GM18873 (cell line): Measurements from ENCODE around the gene PACSIN3.

Source experiments
- ATAC-seq: cut with Tn5 transposase; IDR thresholded peaks from one replicate; pipeline ENCODE4 v1.9.1; 2021; ENCODE audit warnings: mild to moderate bottlenecking, moderate library complexity, moderate number of reproducible peaks; ENCODE audit not compliant: unreplicated experiment, low FRiP score

PACSIN3 gene

GRCh38 chr11:47177229-47177845, 8.9 kb downstream of the PACSIN3 start:
- ATAC-seq, result peak; percentile 27

GRCh38 chr11:47176328-47177228, 9.7 kb downstream of the PACSIN3 start, which contains the start of gene ARFGAP2:
Gene ARFGAP2, minus strand, starts transcription at chr11:47176879. Its CDS starts 26 bp downstream, at chr11:47176853.
- peak; percentile 80 for ATAC-seq

- no peak for ATAC-seq
These were observed 10.4 kb downstream of the PACSIN3 start for GRCh38 chr11:47175746-47176327.

GRCh38 chr11:47172740-47173336, 13.4 kb downstream of the PACSIN3 start:
- no peak for ATAC-seq

- ATAC-seq, result no peak
These were observed 14.4 kb downstream of the PACSIN3 start for GRCh38 chr11:47171856-47172255.

GRCh38 chr11:47171061-47171838, 15.0 kb downstream of the PACSIN3 start:
- ATAC-seq, result no peak

- no peak for ATAC-seq
These were observed 19.9 kb downstream of the PACSIN3 start for GRCh38 chr11:47166368-47166767.

GRCh38 chr11:47165253-47165840, 20.9 kb downstream of the PACSIN3 start:
- no peak for ATAC-seq

- ATAC-seq, result no peak
These were observed 21.9 kb downstream of the PACSIN3 start for GRCh38 chr11:47164321-47164720.

- ATAC-seq, result no peak
These were observed 22.3 kb downstream of the PACSIN3 start for GRCh38 chr11:47163898-47164297.

- no peak for ATAC-seq
These were observed 23.0 kb downstream of the PACSIN3 start for GRCh38 chr11:47163193-47163592.

GRCh38 chr11:47162426-47162825, 23.8 kb downstream of the PACSIN3 start:
- no peak for ATAC-seq

- ATAC-seq, result no peak
These were observed 24.3 kb downstream of the PACSIN3 start for GRCh38 chr11:47161890-47162289.

GRCh38 chr11:47161134-47161854, 24.9 kb downstream of the PACSIN3 start:
- ATAC-seq, result no peak

- no peak for ATAC-seq
These were observed 25.5 kb downstream of the PACSIN3 start for GRCh38 chr11:47160753-47161133.

GRCh38 chr11:47158242-47158641, 28.0 kb downstream of the PACSIN3 start:
- no peak for ATAC-seq

GRCh38 chr11:47157805-47158204, 28.4 kb downstream of the PACSIN3 start:
- no peak for ATAC-seq

GRCh38 chr11:47156951-47157350, 29.3 kb downstream of the PACSIN3 start:
- ATAC-seq, result no peak

- ATAC-seq, result no peak
These were observed 29.9 kb downstream of the PACSIN3 start for GRCh38 chr11:47156333-47156732.
